Stimulated activated CD4-positive, alpha-beta T cell treated with anti-CD3 and anti-CD28 coated beads, TNF-alpha, amount 100 ng/mL, for 48 hours (primary cell): ENCODE data around the gene TMEM266.

Experiments
- DNase-seq, 3 donors: peaks; one replicate each; pipeline ENCODE4 v3.0.0-alpha.2; 2020; ENCODE audit warnings: low read depth in 3 of 3

TMEM266 gene

GRCh38 chr15:76070192-76070591 is 10.4 kb downstream of the TMEM266 start:
- no peak for DNase-seq

GRCh38 chr15:76070921-76071635 is 11.3 kb downstream of the TMEM266 start:
- no peak for DNase-seq

- DNase-seq: no peak
Observed at GRCh38 chr15:76071806-76072205, 12.0 kb downstream of the TMEM266 start.

- no peak for DNase-seq
Observed at GRCh38 chr15:76073554-76073953, 13.8 kb downstream of the TMEM266 start.

GRCh38 chr15:76075046-76075445 is 15.3 kb downstream of the TMEM266 start:
- no peak for DNase-seq

- no peak for DNase-seq
Observed at GRCh38 chr15:76078285-76078877, 18.6 kb downstream of the TMEM266 start.

GRCh38 chr15:76084256-76084655 is 24.5 kb downstream of the TMEM266 start:
- DNase-seq: no peak

- no peak for DNase-seq
Observed at GRCh38 chr15:76098685-76099084, 38.9 kb downstream of the TMEM266 start.

- no peak for DNase-seq
Observed at GRCh38 chr15:76099388-76099787, 39.6 kb downstream of the TMEM266 start.

- DNase-seq: no peak
Observed at GRCh38 chr15:76100361-76100760, 40.6 kb downstream of the TMEM266 start.

- no peak for DNase-seq
Observed at GRCh38 chr15:76101655-76102054, 41.9 kb downstream of the TMEM266 start.

GRCh38 chr15:76105391-76105790 is 45.6 kb downstream of the TMEM266 start:
- DNase-seq: no peak

GRCh38 chr15:76105911-76106310 is 46.1 kb downstream of the TMEM266 start:
- no peak for DNase-seq

- no peak for DNase-seq
Observed at GRCh38 chr15:76107169-76107568, 47.4 kb downstream of the TMEM266 start.

- no peak for DNase-seq
Observed at GRCh38 chr15:76108021-76108723, 48.4 kb downstream of the TMEM266 start.

GRCh38 chr15:76109046-76109445 is 49.3 kb downstream of the TMEM266 start:
- DNase-seq: no peak

- DNase-seq: no peak
Observed at GRCh38 chr15:76114561-76114960, 54.8 kb downstream of the TMEM266 start.

- DNase-seq: no peak
Observed at GRCh38 chr15:76116138-76116885, 56.5 kb downstream of the TMEM266 start.

- DNase-seq: no peak
Observed at GRCh38 chr15:76117181-76117580, 57.4 kb downstream of the TMEM266 start.

GRCh38 chr15:76118767-76119166 is 59.0 kb downstream of the TMEM266 start:
- no peak for DNase-seq

- DNase-seq: no peak
Observed at GRCh38 chr15:76123031-76123430, 63.2 kb downstream of the TMEM266 start.

GRCh38 chr15:76127169-76127568 is 67.4 kb downstream of the TMEM266 start:
- DNase-seq: no peak
